Central memory CD4-positive, alpha-beta T cell (primary cell): ENCODE measurements around the gene KRT85.
A peak's percentile ranks its signal among the peaks of the same experiment; 100 is the strongest.

Experiments
- DNase-seq: peaks from one replicate; pipeline ENCODE4 v3.0.0; 2022

KRT85 gene

GRCh38 chr12:52364901-52365489 is 2.3 kb downstream of the KRT85 start:
- no peak for DNase-seq

DNA sequence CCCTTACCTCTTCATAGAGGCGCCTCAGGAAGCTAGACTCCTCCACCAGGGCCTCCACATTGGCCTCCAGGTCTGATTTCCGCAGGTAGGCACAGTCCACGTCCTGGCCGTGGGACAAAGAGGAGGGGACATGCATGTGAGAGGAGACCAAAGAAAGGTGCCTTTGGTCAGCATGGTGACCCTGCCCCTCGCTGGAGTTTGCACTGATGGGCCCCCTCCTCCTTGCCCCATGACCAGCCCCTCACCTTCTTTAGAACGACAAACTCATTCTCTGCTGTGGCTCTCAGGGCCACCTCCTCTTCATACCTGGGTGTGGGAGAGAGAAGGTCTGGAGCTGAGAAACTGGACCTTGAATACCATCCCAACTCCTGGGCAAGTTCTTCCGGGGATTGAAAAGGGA is 3.2 kb downstream of the KRT85 start:
- no peak for DNase-seq

GRCh38 chr12:52363111-52363679 is 4.1 kb downstream of the KRT85 start:
- DNase-seq = no peak

GRCh38 chr12:52362118-52362726 is 5.1 kb downstream of the KRT85 start:
- DNase-seq = no peak

DNA sequence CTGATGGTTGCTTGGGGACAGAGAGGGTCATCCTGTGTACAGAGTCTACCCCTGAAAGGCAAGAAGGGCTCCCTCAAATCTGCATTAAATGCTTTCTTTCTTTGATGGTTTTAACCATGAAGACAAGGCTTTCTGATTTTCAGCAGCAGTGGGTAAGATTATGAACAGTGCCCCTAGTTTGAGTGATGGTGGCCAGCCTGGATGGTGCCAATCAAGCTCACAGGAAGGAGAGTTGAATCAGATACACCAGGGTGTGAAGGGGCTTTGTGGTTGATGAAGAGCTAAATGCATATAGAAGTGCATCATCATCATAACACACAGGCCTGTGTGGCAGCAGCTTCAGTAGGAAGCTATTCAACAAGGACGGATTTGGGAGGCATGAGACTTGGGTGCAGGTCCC is 5.7 kb downstream of the KRT85 start:
- DNase-seq = no peak

- no peak for DNase-seq
Observed at GRCh38 chr12:52360663-52361271, 6.5 kb downstream of the KRT85 start.

GRCh38 chr12:52360106-52360662 is 7.1 kb downstream of the KRT85 start:
- DNase-seq = no peak

DNA sequence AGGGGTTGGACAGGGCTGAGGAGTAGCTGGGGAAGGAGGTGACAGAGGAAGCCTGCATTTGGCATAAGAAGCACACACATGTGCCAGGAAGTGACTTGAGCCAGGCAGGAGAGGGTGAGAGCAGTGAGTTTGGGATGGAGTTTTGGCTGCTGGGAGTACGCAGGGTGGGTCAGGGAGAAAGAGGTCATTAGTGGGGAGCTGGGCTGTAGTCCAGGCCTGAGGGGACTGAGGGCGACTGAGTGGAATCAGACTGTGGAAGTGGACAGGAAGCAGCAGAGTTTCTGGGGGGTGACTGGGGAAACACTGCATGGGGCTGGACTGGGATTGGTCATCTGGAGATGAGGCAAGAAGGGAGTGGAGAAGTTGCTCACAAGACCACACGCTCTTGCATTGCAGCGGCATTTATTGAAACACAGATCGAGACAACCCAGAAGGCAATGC is 7.6 kb downstream of the KRT85 start:
- DNase-seq = no peak

GRCh38 chr12:52358575-52359350 is 8.5 kb downstream of the KRT85 start:
- peak; percentile 3 for DNase-seq

DNA sequence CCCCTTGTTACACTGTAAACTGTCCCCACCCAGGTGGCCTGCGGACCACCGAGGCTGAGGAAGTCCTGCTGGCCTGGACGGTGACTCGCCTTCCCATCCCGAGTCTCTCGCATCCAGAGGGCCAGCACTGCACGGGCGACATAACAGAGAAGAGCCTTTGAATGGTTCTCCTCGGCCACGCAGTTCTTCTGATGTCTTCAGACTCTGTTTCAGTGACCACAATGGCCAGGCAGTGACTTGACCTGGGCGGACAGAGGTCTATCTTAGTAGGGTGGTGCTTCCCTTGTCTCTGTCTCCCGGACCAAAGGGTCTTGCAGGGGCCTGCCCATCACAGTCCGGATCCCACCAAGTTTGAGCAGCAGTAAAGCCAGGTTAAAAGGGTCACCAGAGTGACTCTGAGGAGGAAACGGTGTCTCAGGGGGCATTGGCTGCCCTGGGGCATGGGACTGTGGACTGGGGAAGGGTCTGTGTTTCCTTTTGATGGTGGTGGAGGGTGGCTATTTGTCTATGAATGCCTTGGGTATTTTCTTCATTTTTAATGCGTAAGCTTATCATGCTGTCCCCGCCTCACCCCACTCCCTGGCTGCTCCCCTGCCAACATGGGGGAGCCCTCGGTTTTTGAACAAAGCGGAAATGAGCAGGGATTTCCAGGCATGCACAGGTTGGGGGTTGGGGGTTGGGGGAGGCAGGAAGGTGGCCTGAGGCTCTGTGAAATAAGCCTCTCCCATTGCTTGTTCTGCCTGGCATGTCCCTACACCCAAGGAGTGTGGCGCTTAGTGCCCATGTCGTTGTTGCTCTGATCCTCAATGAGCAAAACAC is 10.3 kb downstream of the KRT85 start:
- no peak for DNase-seq

GRCh38 chr12:52356031-52356761 is 11.1 kb downstream of the KRT85 start:
- DNase-seq = no peak

DNA sequence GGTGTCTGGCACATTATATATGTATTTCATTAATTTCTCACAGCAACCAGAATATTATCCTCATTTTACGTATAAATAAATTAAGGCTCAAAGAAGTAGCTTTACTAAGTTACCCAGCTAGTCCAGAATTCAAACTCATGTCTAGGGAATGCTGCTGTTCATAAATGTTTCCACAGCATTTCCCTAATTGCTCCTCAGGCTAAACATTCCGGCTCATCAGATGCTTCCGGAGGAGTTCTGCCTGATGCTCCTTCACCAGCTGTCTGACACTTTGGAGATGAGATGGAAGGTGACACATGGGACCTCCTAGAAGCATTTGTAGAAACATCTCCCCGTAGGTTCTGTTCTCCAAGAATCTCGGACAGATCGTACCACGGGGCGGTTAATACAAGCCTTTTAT is 12.1 kb downstream of the KRT85 start:
- DNase-seq = no peak

DNA sequence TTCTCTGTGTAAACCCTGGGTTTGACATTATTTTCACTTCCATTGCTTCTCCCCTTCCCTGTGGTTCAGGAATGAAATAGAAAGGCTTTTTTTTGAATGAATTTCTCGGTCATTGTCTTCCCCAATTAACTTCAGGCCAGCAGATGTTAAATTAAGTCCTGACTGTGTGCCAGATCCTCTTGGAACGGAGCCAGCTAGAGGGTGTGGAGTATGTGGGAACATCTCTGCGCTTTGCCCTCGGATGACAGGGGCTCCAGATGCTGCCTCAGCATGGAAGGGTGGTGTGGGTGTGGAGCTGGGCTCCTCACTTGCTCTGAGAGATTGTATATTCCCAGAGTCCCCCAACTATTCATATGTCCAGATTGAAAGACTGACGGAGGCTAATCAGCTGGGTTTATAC is 13.1 kb downstream of the KRT85 start:
- DNase-seq = no peak

DNA sequence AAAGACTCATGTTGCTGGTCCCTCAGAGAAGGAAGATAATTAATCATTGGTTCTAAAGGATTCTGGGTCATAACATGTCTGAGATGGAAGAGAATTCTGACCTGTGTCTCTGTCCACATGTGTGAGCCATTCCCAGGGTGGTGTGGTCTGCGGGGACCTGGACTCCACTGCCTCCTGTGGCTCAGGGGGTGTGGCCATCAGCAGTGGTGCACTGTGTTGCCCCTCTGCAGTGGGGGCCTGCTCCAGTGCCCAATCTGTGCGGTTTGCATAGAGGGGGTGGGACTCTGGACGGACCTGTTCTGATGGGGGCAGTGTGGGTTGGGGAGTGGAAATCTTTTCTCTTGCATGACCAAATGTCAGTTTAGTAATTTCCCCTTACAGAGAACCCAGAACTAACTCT is 13.5 kb downstream of the KRT85 start:
- no peak for DNase-seq

DNA sequence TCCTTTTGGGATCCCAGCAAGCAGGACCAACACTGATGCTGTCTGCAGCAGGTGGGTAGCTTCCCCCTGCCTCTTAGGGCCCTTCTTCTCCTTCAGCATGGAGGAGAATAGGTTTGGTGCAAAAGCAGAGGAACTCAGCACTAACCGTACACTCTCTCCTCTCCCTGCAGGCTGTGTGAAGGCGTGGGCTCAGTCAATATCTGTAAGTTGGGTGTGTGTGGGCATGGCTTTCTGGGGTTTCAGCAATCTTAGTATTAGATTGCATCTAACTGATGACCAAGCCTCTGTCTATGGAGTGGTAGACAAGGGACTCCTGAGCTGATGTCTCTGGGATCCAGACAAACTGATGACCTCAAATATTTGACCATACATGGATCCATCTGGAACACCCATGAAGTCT is 14.3 kb downstream of the KRT85 start:
- DNase-seq = no peak

- DNase-seq = peak; percentile 67
Observed at GRCh38 chr12:52351196-52352059, 15.9 kb downstream of the KRT85 start.

DNA sequence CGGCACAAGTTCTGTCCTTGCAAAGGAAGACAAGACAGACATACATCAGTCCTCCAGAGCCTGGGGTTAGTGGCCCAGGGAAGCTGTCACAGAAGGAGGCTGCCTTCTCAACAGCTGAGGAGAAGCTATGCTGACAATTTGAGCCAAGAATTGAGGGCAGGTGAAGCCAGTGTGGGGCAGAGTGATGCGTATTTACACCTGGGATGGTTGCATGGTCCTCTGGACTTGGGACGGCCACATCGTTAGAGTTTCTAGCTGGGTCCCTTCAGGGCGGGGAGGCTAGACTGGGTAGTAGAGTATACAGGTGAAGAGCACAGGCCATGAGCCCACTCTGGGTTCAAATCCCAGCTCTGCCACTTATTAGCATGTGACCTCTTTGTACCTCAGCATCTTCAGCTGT is 16.5 kb downstream of the KRT85 start:
- no peak for DNase-seq

GRCh38 chr12:52350021-52350620 is 17.2 kb downstream of the KRT85 start:
- DNase-seq = no peak

DNA sequence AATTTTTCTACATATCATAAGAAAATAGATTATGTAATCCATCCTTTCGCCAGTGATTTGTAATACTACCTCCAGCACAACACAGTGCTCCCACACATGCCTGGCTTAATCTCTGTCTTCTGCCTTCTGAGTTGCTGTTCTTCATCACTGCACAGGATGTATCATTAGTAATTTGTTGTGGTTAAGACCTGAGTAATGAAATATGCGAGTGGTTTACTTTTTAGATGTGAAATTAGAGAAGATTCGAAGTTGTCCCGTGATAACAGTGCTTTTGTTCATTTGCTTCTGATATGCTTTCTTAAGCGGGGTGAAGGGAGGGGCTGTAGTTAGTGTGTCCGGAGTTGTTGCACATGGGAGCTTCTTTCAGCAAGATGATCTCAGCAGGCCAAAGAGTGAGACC is 18.1 kb downstream of the KRT85 start:
- DNase-seq = no peak
